Stimulated activated CD4-positive, alpha-beta T cell treated with anti-CD3 and anti-CD28 coated beads, Interleukin-2, amount 100 ng/mL, for 48 hours (primary cell): Measurements from ENCODE around the gene RNF208.
"Not testable (repeated sequence)": the region's sequence is repeated elsewhere in the genome, so short reads cannot be mapped to it uniquely, and the experiment has no call there.

Experiments used
- DNase-seq, 2 donors: peaks; one replicate each; pipeline ENCODE4 v3.0.0-alpha.2; 2020

The RNF208 gene

DNA sequence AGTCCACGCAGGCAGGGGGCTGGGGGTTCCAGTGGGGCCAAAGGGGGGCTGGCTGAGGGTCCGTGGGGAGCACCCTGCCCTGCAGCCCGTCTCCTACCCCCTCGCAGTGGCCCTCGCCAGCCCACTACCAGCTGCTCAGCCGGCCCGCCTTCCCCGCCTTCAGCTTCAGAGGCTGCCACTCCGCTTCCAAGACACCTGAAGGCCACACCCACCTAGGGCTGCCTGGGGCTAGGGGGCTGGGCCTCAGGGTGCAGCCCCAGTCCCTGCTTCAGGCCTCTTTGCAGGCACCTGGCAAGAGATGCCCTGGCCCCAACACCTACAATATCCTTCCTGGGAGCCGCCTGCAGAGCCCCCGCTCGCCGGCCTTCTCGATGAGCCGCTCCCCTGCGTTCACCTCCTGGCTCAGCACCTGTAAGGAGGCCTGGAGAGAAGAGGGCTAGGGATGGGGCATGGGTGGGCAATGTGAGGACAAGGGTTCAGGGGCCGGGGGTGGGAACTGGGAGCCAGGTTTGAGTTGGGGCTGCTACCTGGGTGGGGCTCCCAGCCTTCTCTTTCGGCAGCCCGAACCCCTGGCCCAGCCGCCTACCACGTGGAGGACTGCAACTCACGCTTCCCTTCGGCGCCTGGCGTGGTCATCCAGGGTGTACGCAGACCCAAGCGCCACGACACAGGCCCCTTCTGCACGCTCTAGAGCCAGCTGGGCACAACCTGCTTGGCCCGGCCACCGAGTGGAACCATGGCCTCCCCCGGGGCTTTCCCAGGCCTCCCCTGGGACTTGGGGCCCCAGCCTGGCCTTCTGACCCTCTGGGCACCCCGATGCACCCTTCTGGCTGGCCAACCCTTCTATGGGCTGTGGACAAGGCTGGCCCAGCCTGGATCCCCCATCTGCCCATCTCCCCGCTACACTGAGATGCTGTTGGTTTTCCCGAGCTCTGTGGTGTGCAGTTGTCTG is 30.8 kb upstream of the RNF208 start:
- no peak for DNase-seq

GRCh38 chr9:137251490-137252268 is 29.6 kb upstream of the RNF208 start:
- no peak for DNase-seq

DNA sequence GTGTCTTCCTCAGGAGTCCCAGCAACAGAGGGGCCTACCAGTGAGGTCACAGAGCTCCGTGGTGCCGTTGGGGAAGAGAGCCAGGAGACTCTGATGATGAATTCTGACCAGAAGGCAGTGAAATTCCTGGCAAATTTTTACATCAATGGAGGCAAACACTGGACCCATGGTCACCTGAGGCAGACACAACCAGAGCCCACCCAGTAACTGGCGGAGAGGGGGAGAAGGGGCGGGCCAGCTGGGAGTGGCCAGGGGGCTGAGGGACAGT is 29.1 kb upstream of the RNF208 start, which contains the start of gene STPG3:
Gene STPG3 (plus strand): TSS at position 93 of the 268 bp plus-strand sequence. CDS start 1 bp downstream, at position 94.
- DNase-seq = no peak

DNA sequence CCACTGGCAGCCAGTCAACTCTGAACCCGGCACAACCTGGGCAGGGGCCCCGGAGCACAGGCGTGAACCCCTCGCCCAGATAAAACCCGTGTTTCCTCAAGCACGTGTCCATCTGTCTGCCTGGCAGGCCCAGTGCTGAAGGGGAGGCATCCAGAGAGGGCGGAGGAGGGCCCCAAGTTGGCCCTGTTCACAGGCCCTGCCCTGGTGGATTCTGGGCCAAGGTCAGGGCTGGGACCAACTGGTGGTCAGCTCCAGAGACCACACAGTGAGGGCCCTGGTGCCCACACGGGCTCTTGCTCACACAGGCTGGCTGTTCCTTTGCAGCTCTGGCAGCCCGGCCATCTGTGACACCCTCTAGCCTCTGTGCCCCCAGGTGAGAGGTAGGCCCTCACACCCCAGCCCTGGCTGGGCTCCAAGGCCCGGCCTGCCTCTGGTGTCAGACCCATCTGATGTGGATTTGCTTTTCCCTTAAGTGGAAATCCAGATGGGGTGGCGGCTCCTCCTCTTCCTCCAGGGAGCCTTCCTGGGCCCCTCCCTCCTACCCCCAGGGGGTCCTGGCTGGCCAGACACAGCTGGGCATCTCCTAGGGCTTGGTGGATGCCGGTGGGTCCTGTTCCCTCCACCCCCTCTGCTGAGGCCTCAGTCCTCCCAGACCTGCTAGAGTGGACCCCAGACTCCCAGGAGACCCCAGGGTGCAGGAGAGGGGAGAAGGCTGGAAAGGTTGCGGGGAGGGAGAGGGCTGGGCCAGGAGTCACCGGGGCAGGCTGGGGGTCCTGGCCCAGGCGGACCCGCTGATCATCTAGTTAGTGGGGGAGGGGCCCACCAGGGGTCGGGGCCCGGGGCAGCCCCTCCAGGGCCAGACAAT is 28.5 kb upstream of the RNF208 start:
- no peak for DNase-seq

DNA sequence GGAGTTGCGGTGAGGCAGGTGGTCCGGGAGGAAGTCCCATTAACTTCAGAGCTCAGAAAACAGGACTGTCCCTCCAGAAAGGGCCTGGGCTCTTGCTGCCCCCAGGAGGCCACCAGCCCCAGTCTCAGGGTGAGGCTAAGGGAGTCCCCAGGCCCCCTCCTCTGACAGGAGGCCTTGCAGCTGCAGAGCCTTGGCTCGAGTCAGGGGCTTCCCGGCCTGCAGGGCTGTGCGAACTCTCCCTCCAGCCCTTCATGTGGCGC is 25.8 kb upstream of the RNF208 start:
- DNase-seq = no peak

DNA sequence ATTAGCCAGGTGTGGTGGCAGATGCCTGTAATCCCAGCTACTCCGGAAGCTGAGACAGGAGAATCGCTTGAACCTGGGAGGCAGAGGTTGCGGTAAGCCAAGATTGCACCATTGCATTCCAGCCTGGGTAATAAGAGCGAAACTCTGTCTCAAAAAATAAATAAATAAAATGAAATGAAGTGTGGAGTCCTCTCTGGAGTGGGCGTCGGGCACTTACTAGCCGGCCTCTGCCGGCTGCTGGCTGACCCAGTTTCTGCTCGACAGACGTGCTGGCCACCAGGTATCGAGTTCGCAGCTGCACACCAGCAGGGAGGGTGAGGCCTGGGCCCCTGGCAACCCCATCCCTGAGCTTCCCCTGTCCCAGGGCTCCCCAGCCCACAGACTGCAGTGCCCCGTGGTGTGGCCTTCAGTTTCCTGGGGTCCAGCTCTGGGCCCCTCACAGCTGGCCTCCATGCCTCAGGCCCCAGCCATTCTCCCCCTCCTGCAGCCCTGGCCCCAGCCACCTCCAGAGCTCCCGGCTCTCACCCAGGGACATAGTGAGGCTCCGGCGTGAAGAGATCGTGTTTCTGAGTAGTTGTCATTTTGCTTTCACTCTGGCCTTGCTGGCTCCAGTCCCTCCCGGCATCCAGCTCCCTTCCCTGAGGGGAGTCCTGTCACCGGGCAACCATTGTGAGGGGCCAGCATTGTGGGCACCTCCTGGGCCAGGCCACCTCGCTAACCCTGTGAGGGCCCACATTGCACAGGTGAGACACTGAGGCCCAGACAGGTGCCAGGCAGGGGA is 25.3 kb upstream of the RNF208 start:
- DNase-seq = no peak

- DNase-seq = no peak
These were observed 23.7 kb upstream of the RNF208 start for GRCh38 chr9:137245450-137246421.

- DNase-seq = no peak
These were observed 22.7 kb upstream of the RNF208 start for GRCh38 chr9:137244486-137245449.

- no peak for DNase-seq
These were observed 21.8 kb upstream of the RNF208 start for GRCh38 chr9:137243626-137244485.

DNA sequence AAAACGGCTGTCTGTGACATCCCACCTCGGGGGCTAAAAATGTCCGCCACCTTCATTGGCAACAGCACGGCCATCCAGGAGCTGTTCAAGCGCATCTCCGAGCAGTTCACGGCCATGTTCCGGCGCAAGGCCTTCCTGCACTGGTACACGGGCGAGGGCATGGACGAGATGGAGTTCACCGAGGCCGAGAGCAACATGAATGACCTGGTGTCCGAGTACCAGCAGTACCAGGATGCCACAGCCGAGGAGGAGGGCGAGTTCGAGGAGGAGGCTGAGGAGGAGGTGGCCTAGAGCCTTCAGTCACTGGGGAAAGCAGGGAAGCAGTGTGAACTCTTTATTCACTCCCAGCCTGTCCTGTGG is 21.2 kb upstream of the RNF208 start:
- not testable (repeated sequence) for DNase-seq

- no peak for DNase-seq
These were observed 20.5 kb upstream of the RNF208 start for GRCh38 chr9:137242269-137243203.

GRCh38 chr9:137241490-137242268 is 19.6 kb upstream of the RNF208 start:
- peak; percentile 52 for DNase-seq

DNA sequence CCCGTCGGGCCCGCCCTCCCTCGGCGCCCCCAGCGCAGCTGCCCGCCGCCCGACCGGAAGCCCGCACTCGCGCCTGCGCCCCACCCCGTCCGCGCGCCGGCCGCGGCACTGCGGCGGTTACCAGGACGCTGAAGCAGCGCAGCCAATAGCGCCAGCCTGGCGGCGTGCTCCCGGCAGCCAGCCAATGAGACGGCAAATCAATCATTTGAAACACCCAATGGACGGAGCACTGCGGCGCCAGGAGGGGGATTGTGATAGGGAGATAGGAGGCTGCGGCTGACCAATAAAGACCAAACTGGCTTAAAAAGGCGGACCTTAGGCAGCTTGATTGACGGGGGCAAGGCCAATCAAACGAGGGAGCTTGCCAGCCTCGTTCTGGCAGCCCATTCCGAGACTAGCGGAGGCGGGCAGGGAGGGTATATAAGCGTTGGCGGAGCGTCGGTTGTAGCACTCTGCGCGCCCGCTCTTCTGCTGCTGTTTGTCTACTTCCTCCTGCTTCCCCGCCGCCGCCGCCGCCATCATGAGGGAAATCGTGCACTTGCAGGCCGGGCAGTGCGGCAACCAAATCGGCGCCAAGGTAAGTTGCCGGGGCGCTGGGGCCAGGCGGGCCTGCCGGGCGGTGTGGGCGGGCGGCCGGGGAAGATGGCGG is 18.9 kb upstream of the RNF208 start, which contains the start of gene TUBB4B:
Gene TUBB4B (plus strand): TSS at position 447 of the 649 bp plus-strand sequence. CDS start 74 bp downstream, at position 521.
- peak; percentile 92 to 93 for DNase-seq

- DNase-seq = peak; percentile 49 to 51
These were observed 18.3 kb upstream of the RNF208 start for GRCh38 chr9:137240318-137240840.

DNA sequence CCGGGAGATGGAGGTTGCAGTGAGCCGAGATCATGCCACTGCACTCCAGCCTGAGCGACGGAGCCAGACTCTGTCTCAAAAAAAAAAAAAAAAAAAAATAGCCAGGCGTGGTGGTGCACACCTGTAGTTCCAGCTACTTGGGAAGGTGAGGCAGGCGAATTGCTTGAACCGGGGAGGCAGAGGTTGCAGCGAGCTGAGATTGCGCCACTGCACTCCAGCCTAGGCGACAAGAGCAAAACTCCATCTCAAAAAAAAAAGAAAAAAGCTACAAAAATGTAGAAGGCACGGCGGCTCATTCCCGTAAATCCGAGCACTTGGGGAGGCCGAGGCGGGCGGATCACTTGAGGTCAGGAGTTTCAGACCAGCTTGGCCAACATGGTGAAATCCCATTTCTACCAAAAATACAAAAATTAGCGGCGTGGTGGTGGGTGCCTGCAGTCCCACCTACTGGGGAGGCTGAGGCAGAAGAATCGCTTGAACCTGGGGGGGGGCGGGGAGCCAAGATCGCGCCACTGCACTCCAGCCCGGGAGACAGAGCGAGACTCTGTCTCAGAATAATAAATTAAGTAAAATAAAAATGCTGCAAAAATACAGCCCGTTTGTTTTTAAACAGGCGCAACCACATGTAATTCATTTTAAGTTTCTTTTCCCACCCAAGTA is 17.6 kb upstream of the RNF208 start:
- not testable (repeated sequence) for DNase-seq
